Activated CD4-positive, alpha-beta T cell treated with anti-CD3 and anti-CD28 coated beads, Interleukin-2, amount 10 ng/mL, durations not matched to agents 24 days and 14 days (primary cell): ENCODE data around the gene NDUFS4. TPM values are rescaled to one million over a fixed set of nuclear protein-coding genes. Genes with fewer than 3 reads are reported as not detected.

Source experiments
- DNase-seq: peaks from one replicate; pipeline ENCODE4 v3.0.0; 2022
- H3K27ac Mint-ChIP-seq: one replicate; pipeline ENCODE4 v1.8.0; 2022; ENCODE audit warnings: mild to moderate bottlenecking, mixed read lengths
- H3K27me3 Mint-ChIP-seq: one replicate; pipeline ENCODE4 v1.8.0; 2022; ENCODE audit warnings: mixed read lengths
- H3K36me3 Mint-ChIP-seq: one replicate; pipeline ENCODE4 v1.8.0; 2022; ENCODE audit warnings: low read depth, mild to moderate bottlenecking, mixed read lengths
- H3K4me1 Mint-ChIP-seq: one replicate; pipeline ENCODE4 v1.8.0; 2021; ENCODE audit warnings: mixed read lengths
- H3K4me3 Mint-ChIP-seq: one replicate; pipeline ENCODE4 v1.8.0; 2022; ENCODE audit warnings: mild to moderate bottlenecking, moderate library complexity, mixed read lengths
- H3K9me3 Mint-ChIP-seq: one replicate; pipeline ENCODE4 v1.8.0; 2021; ENCODE audit warnings: mixed read lengths
- intact Hi-C: fragments of 100-400 bp; cut with micrococcal nuclease; formaldehyde crosslinking; loops from one replicate; pipeline ENCODE4 v1.15.1; 2023
- total RNA-seq: library from RNA; stranded (reverse); gene quantifications from 2 replicates; pipeline ENCODE4 v1.2.3, GENCODE V29; 2022

The NDUFS4 gene
- total RNA-seq, 1 donor from 2014 or later: 56.2 TPM

- Mint-ChIP-seq H3K27me3 (peaks cover 39% of the 10 kb centered on the region), H3K36me3 (no peaks in the 10 kb centered on the region), H3K4me3 (no peak overlapping the region), H3K4me1 (no peaks in the 10 kb centered on the region), H3K27ac (no peak overlapping the region), H3K9me3 (peaks cover 13% of the 10 kb centered on the region)
- intact Hi-C loops: no loop called here
- no peak for DNase-seq
Measured at GRCh38 chr5:53555160-53555559, 5.3 kb upstream of the NDUFS4 start.

DNA sequence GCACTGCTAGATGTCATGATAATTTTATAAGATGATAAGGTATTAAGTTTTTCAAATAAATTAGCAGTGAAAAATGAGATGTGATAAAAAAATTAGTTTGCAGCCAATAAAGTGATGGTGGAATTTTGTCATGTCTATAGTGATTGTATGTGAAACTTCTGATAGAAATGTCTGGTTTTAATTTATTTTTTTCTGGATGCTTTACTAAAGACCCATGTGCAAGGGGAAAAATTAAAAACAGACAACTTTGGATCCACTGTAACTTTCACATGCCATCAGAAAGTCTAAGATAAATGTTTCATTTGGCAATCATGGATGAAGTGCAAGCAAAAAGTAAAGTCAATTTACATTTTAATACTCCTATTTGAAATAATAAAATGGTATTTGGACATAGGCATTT, 4.4 kb upstream of the NDUFS4 start:
- H3K9me3 Mint-ChIP-seq: peaks cover 13% of the 10 kb centered on the region

GRCh38 chr5:53557386-53557785, 3.1 kb upstream of the NDUFS4 start:
- peaks cover 13% of the 10 kb centered on the region for H3K9me3 Mint-ChIP-seq
- DNase-seq: no peak
- intact Hi-C loops: no loop called here
- no peak overlapping the region for H3K4me3 Mint-ChIP-seq
- no peaks in the 10 kb centered on the region for H3K36me3 Mint-ChIP-seq
- peaks cover 38% of the 10 kb centered on the region for H3K27me3 Mint-ChIP-seq
- H3K27ac Mint-ChIP-seq: no peak overlapping the region
- peaks cover 13% of the 10 kb centered on the region for H3K4me1 Mint-ChIP-seq

More for the DNA sequence above, 4.4 kb upstream of the NDUFS4 start:
- Mint-ChIP-seq H3K27ac (no peak overlapping the region), H3K4me3 (no peak overlapping the region), H3K27me3 (peaks cover 39% of the 10 kb centered on the region), H3K36me3 (no peaks in the 10 kb centered on the region), H3K4me1 (peaks cover 5% of the 10 kb centered on the region)
- no peak for DNase-seq
- intact Hi-C loops: no loop called here

GRCh38 chr5:53558966-53559365, 1.5 kb upstream of the NDUFS4 start:
- H3K36me3 Mint-ChIP-seq: peaks cover 1% of the 10 kb centered on the region
- intact Hi-C loops: no loop called here
- H3K27ac Mint-ChIP-seq: no peak overlapping the region
- H3K4me1 Mint-ChIP-seq: peaks cover 18% of the 10 kb centered on the region
- H3K4me3 Mint-ChIP-seq: no peak overlapping the region
- peaks cover 13% of the 10 kb centered on the region for H3K9me3 Mint-ChIP-seq
- H3K27me3 Mint-ChIP-seq: peaks cover 34% of the 10 kb centered on the region
- DNase-seq: no peak

GRCh38 chr5:53560028-53560427, 411 bp upstream of the NDUFS4 start:
- Mint-ChIP-seq H3K4me1 (peaks cover 21% of the 10 kb centered on the region), H3K4me3 (peak overlapping the region; percentile 97), H3K27me3 (peaks cover 26% of the 10 kb centered on the region), H3K9me3 (peaks cover 13% of the 10 kb centered on the region), H3K27ac (no peak overlapping the region), H3K36me3 (peaks cover 3% of the 10 kb centered on the region)
- DNase-seq: no peak
- intact Hi-C loops: loop anchor here (1.0 kb wide), 1 partner anchor 78 kb away; no protein-coding TSS in a partner anchor

DNA sequence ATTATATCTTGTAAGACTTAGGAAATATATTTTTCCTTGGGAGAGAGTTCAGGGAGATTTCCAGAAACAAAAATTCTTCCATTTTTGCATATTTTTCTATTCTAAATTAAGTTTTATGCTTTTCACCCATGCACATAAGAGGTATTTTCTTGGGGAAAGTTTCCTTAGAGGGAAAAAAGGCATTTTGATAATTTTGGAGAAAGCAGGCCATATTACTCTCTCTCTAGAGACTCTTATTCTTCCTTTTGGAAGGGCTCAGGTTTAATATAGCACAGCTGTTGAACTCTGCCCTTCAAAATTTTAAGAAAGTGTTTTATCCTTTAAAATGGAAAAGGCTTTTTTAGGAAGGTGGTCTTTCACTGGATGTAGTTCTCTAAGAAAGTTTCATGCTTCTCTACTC, 8.0 kb downstream of the NDUFS4 start:
- no peaks in the 10 kb centered on the region for H3K9me3 Mint-ChIP-seq
- H3K27me3 Mint-ChIP-seq: no peaks in the 10 kb centered on the region
- DNase-seq: no peak
- no peak overlapping the region for H3K4me3 Mint-ChIP-seq
- H3K27ac Mint-ChIP-seq: no peak overlapping the region
- intact Hi-C loops: no loop called here
- H3K4me1 Mint-ChIP-seq: peaks cover 5% of the 10 kb centered on the region
- peaks cover 3% of the 10 kb centered on the region for H3K36me3 Mint-ChIP-seq

DNA sequence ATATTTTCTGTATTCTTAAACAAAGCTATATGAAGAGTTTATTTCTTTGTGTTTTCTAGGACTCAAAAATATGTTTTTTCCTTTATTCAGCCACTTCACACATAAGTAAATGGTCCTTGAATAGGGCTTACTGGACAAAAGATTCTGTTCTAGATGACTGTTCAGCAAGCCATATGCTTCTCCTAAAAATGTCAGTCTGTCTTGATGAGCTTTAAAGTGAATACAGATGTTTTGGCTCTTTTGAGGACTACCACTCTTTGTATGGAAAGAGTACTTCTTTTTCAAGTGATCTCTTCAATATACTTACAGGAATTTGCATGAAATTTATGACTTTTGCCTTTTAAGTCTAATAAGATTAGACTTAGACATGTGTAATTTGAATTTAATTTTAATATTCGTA, 8.4 kb downstream of the NDUFS4 start:
- H3K27ac Mint-ChIP-seq: no peak overlapping the region
- intact Hi-C loops: no loop called here
- H3K4me3 Mint-ChIP-seq: no peak overlapping the region
- H3K36me3 Mint-ChIP-seq: peaks cover 2% of the 10 kb centered on the region
- H3K9me3 Mint-ChIP-seq: no peaks in the 10 kb centered on the region
- peaks cover 4% of the 10 kb centered on the region for H3K4me1 Mint-ChIP-seq
- no peaks in the 10 kb centered on the region for H3K27me3 Mint-ChIP-seq
- no peak for DNase-seq

- H3K4me3 Mint-ChIP-seq: no peak overlapping the region
- H3K4me1 Mint-ChIP-seq: no peaks in the 10 kb centered on the region
- no peaks in the 10 kb centered on the region for H3K9me3 Mint-ChIP-seq
- intact Hi-C loops: no loop called here
- H3K27me3 Mint-ChIP-seq: no peaks in the 10 kb centered on the region
- no peak overlapping the region for H3K27ac Mint-ChIP-seq
- no peaks in the 10 kb centered on the region for H3K36me3 Mint-ChIP-seq
- no peak for DNase-seq
Measured at GRCh38 chr5:53569453-53569852, 9.0 kb downstream of the NDUFS4 start.

DNA sequence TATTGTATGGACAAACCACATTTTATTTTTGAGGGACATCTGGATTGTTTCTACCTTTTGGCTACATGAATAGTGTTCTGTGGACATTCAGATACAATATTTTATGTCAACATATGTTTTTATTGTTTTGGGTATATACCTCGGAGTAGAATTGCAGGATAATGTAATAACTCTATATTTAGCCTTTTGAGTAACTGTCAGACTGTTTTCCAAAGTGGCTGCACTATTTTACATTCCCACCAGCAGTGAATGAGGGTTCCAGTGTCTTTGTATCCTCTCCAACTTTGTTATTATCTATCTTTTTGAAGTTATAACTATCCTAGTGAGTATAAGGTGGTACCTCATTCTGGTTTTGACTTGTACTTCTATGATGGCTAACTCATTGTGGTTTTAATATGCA, 11.0 kb downstream of the NDUFS4 start:
- H3K4me1 Mint-ChIP-seq: no peaks in the 10 kb centered on the region
- H3K27ac Mint-ChIP-seq: no peak overlapping the region
- no peaks in the 10 kb centered on the region for H3K36me3 Mint-ChIP-seq
- DNase-seq: no peak
- intact Hi-C loops: no loop called here
- no peaks in the 10 kb centered on the region for H3K9me3 Mint-ChIP-seq
- no peak overlapping the region for H3K4me3 Mint-ChIP-seq
- no peaks in the 10 kb centered on the region for H3K27me3 Mint-ChIP-seq

GRCh38 chr5:53575101-53575500, 14.7 kb downstream of the NDUFS4 start:
- H3K36me3 Mint-ChIP-seq: peaks cover 2% of the 10 kb centered on the region
- no peaks in the 10 kb centered on the region for H3K27me3 Mint-ChIP-seq
- no peak for DNase-seq
- no peak overlapping the region for H3K27ac Mint-ChIP-seq
- no peaks in the 10 kb centered on the region for H3K9me3 Mint-ChIP-seq
- H3K4me1 Mint-ChIP-seq: peaks cover 3% of the 10 kb centered on the region
- no peak overlapping the region for H3K4me3 Mint-ChIP-seq
- intact Hi-C loops: no loop called here

- no peak for DNase-seq
- intact Hi-C loops: no loop called here
- Mint-ChIP-seq H3K4me3 (no peak overlapping the region), H3K36me3 (peaks cover 2% of the 10 kb centered on the region), H3K27ac (no peak overlapping the region), H3K27me3 (no peaks in the 10 kb centered on the region), H3K4me1 (peaks cover 3% of the 10 kb centered on the region), H3K9me3 (no peaks in the 10 kb centered on the region)
Measured at GRCh38 chr5:53575831-53576230, 15.4 kb downstream of the NDUFS4 start.

- intact Hi-C loops: no loop called here
- no peaks in the 10 kb centered on the region for H3K9me3 Mint-ChIP-seq
- peaks cover 2% of the 10 kb centered on the region for H3K36me3 Mint-ChIP-seq
- no peak for DNase-seq
- no peak overlapping the region for H3K4me3 Mint-ChIP-seq
- H3K27me3 Mint-ChIP-seq: no peaks in the 10 kb centered on the region
- no peak overlapping the region for H3K27ac Mint-ChIP-seq
- H3K4me1 Mint-ChIP-seq: peaks cover 3% of the 10 kb centered on the region
Measured at GRCh38 chr5:53576674-53577073, 16.2 kb downstream of the NDUFS4 start.

DNA sequence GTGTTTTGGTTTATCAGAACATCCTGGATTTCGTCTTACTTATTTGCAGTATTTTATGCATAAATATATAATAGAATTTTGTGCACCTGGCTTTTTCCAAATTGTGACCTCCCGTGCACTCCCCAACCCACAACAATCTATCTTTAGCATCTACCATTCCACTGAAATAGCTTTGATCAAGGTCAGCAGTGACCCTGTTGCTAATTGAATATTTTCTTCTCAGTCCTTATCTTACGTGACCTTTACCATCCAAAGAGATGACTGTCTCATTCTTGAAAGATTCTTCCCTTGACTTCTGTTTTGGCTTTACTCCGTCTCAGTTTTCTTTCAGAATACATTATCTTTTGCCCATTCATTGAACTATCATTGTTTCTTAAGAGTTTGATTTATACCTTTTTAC, 18.4 kb downstream of the NDUFS4 start:
- DNase-seq: no peak
- H3K27ac Mint-ChIP-seq: no peak overlapping the region
- intact Hi-C loops: no loop called here
- peaks cover 2% of the 10 kb centered on the region for H3K36me3 Mint-ChIP-seq
- no peaks in the 10 kb centered on the region for H3K9me3 Mint-ChIP-seq
- peaks cover 3% of the 10 kb centered on the region for H3K4me1 Mint-ChIP-seq
- H3K27me3 Mint-ChIP-seq: no peaks in the 10 kb centered on the region
- H3K4me3 Mint-ChIP-seq: no peak overlapping the region

GRCh38 chr5:53580547-53580946, 20.1 kb downstream of the NDUFS4 start:
- H3K27me3 Mint-ChIP-seq: no peaks in the 10 kb centered on the region
- H3K36me3 Mint-ChIP-seq: peaks cover 2% of the 10 kb centered on the region
- peaks cover 3% of the 10 kb centered on the region for H3K4me1 Mint-ChIP-seq
- intact Hi-C loops: no loop called here
- no peaks in the 10 kb centered on the region for H3K9me3 Mint-ChIP-seq
- no peak overlapping the region for H3K4me3 Mint-ChIP-seq
- DNase-seq: no peak
- no peak overlapping the region for H3K27ac Mint-ChIP-seq

- no peaks in the 10 kb centered on the region for H3K9me3 Mint-ChIP-seq
- H3K27me3 Mint-ChIP-seq: no peaks in the 10 kb centered on the region
- intact Hi-C loops: no loop called here
- H3K4me3 Mint-ChIP-seq: no peak overlapping the region
- no peak overlapping the region for H3K27ac Mint-ChIP-seq
- H3K4me1 Mint-ChIP-seq: peaks cover 3% of the 10 kb centered on the region
- H3K36me3 Mint-ChIP-seq: no peaks in the 10 kb centered on the region
- no peak for DNase-seq
Measured at GRCh38 chr5:53582225-53582624, 21.8 kb downstream of the NDUFS4 start.
